ENCODE results near the gene NR5A1.

Gene NR5A1

GRCh38 chr9:124507880-124508423 lies 753 bp upstream of the NR5A1 start:
- Mint-ChIP-seq H3K36me3 (peaks cover 4 to 8% of the 10 kb centered on the region in 2 donors), H3K27ac (no peak overlapping the region), H3K4me1 (peaks cover 6 to 15% of the 10 kb centered on the region in 2 donors), H3K9me3 (no peaks in the 10 kb centered on the region), H3K27me3 (peaks cover 31 to 72% of the 10 kb centered on the region in 2 donors), H3K4me3 (no peak overlapping the region)
- no peak for DNase-seq
- ATAC-seq (replicated peaks): no peak

DNA sequence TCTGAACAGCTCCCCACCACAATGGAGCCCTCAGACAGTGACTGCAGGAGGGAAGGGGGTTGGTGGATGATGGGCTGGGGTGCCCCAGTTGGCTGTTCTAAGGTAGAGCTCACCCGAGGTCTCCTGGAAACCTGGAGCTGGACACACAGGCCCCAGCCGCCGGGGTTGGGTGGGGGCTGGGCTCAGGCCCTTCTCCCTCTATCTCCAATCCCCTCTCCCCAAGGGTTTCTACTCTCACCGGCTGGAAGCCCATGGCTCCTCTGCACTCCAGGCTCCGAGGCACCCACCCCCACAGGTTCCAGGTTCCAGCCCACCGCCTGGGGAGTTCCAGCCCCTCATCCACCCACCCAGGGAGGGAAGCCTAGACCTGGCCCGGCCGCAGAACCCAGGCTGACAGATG lies 766 bp downstream of the NR5A1 start:
- DNase-seq (no peak), ATAC-seq (replicated peaks) (no peak)
- peaks cover 31 to 72% of the 10 kb centered on the region in 2 donors for H3K27me3 Mint-ChIP-seq
- H3K27ac Mint-ChIP-seq: no peak overlapping the region
- H3K4me1 Mint-ChIP-seq: peaks cover 6 to 8% of the 10 kb centered on the region in 2 donors
- no peak overlapping the region for H3K4me3 Mint-ChIP-seq
- no peaks in the 10 kb centered on the region for H3K9me3 Mint-ChIP-seq
- peaks cover 4 to 8% of the 10 kb centered on the region in 2 donors for H3K36me3 Mint-ChIP-seq

DNA sequence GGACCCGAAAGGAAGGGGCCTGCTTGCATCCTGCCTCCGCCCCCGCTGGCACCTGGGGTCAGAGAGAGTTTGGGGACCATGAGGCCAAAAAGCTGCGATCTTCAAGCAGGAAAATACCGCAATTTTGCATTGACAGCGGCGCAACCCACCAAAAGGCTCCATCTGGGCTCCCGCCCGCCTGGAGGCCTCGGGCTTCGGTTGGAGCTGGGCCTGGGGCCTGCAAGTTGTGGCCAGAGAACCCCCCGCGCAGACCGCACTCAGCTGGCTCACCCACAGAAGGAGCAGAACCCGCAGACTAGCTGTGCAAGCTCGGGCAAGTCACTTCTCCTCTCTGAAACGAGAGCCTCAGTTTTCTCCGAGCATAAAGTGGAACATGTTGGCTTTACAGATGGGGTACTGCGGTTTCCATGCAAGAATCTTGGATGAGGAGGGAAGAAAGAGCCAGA lies 1.3 kb downstream of the NR5A1 start:
- ATAC-seq (replicated peaks) (no peak), DNase-seq (no peak)
- peaks cover 4 to 8% of the 10 kb centered on the region in 2 donors for H3K36me3 Mint-ChIP-seq
- H3K27me3 Mint-ChIP-seq: peaks cover 32 to 69% of the 10 kb centered on the region in 2 donors
- no peak overlapping the region for H3K27ac Mint-ChIP-seq
- H3K4me1 Mint-ChIP-seq: peaks cover 7 to 10% of the 10 kb centered on the region in 2 donors
- no peaks in the 10 kb centered on the region for H3K9me3 Mint-ChIP-seq
- no peak overlapping the region for H3K4me3 Mint-ChIP-seq

DNA sequence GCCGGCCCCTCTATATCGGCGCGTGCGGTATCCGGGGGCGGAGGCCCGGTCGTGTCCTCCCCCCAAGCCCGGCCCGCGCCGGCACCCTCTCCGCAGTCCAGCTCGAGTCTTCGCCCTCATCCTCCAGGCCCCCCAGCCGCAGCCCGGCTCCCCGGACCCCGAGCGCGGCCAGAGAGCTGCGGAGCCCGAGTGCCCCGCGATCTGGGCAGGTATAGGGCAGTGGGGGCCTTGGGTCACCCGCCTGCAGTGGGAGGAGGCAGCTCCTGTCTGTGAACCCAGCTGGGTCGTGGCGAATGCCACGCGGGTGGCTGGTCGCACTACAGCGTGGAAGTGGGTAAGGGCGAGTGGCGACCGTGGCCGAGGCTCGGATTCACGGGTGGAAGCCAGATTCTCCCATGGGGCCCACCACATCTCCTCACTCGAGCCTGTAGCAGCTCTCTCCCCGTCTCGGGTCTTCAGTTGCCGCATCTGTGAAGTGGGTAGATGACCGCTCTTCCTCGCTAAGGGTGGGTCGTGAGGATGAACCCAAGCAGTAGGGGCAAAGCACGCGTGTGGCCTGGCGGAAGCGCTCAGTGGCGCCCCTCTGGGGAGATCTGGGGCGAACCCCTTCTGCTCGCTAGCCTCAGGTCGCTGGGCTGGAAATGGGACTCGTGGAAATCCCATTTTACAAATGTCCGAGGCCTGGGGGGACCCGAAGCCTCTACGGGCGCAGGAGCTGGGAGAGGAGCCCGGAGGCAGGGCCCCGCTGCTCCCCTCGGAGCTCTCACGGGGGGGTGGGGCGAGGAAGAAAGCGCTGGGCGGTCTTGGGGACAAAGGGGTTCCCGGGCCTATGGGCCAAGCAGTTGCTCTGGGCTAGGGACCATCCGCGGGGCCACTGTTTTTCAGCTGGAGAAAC lies 1.9 kb downstream of the NR5A1 start:
- peaks cover 11 to 14% of the 10 kb centered on the region in 2 donors for H3K4me1 Mint-ChIP-seq
- H3K36me3 Mint-ChIP-seq: peaks cover 4 to 8% of the 10 kb centered on the region in 2 donors
- H3K27me3 Mint-ChIP-seq: peaks cover 36 to 67% of the 10 kb centered on the region in 2 donors
- DNase-seq: no peak
- no peaks in the 10 kb centered on the region for H3K9me3 Mint-ChIP-seq
- H3K4me3 Mint-ChIP-seq: peak overlapping the region; percentile 25 to 57
- peak in 1 of 2 donors; percentile 23 for ATAC-seq (replicated peaks)
- H3K27ac Mint-ChIP-seq: no peak overlapping the region

DNA sequence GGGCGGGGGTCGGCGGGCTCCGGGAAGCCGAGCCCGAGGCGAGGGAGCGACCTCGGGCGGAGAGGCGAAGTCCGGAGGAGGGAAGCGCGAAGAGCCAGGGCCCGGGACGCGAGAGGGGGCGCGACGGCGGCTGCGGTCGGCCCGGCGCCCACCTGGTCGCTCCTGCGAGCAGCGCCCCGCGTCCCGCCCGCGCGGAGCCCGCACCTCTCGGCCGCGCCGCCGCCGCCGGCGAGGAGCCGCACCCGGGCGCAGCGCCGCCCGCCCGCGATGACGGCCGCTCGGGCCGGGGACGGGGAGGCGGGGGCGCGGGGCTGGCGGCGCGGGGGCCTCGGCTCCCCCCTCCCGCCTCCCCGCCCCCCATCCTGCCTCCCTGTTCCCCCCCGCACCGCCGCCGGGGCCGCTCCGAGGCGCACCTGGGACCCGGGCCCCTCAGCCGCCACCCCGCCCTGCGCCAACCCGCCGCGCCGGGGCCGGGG lies 2.6 kb downstream of the NR5A1 start:
- Mint-ChIP-seq H3K4me3 (no peak overlapping the region), H3K4me1 (peaks cover 13 to 17% of the 10 kb centered on the region in 2 donors), H3K27me3 (peaks cover 39 to 69% of the 10 kb centered on the region in 2 donors), H3K36me3 (peaks cover 4 to 8% of the 10 kb centered on the region in 2 donors), H3K27ac (no peak overlapping the region), H3K9me3 (no peaks in the 10 kb centered on the region)
- DNase-seq (no peak), ATAC-seq (replicated peaks) (no peak)

GRCh38 chr9:124503713-124504529 lies 3.3 kb downstream of the NR5A1 start:
- ATAC-seq (replicated peaks) (no peak), DNase-seq (no peak)
- H3K9me3 Mint-ChIP-seq: no peaks in the 10 kb centered on the region
- H3K4me3 Mint-ChIP-seq: peak overlapping the region; percentile 75 to 79
- peaks cover 41 to 72% of the 10 kb centered on the region in 2 donors for H3K27me3 Mint-ChIP-seq
- H3K27ac Mint-ChIP-seq: peak overlapping the region; percentile 11
- peaks cover 19 to 24% of the 10 kb centered on the region in 2 donors for H3K4me1 Mint-ChIP-seq
- peaks cover 4 to 8% of the 10 kb centered on the region in 2 donors for H3K36me3 Mint-ChIP-seq

DNA sequence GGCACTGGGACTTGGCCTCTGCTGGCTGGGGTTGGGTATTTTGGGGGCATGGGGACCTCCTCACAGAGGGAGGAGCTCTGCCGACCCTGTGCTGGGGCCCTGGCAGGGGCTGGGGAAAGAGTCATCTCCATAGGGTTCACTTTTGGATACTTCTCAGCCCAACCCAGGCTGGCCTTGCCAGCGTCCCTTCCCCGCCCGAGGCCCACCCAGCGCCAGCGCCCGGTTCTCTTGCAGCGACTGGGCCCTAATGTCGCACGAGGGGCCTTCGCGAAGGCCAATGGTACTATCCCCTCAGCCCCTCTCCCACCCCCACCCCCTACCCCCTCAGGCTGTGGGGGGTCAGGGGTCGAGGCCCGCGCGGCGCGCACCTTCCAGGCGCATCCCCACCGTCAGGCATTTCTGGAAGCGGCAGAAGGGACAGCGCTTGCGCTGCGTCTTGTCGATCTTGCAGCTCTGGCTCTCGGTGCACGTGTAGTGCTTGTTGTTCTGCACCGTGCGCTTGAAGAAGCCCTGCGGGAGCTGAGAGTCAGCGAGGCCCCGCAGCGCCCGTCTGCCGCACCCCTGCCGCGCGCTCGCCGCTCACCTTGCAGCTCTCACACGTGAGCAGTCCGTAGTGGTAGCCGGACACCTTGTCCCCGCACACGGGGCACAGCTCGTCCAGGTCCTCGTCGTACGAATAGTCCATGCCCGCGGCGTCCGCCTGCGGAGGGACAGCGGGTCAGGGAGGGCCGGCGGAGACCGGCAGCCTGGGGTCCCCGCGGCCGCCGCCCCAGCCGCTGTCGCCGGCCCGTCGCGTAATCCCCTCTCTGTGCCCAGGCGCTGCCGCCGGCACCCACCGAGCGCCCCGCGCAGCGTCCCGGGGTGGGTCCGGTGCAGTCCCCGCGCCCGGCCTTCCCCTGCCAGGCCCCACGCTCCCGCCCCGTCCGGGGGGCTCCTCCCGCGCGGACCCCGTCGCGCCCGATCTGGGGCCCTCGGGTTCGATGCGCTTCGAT lies 4.2 kb downstream of the NR5A1 start:
- Mint-ChIP-seq H3K27ac (no peak overlapping the region), H3K9me3 (no peaks in the 10 kb centered on the region), H3K27me3 (peaks cover 41 to 71% of the 10 kb centered on the region in 2 donors), H3K4me1 (peaks cover 19 to 24% of the 10 kb centered on the region in 2 donors), H3K36me3 (peaks cover 4 to 8% of the 10 kb centered on the region in 2 donors), H3K4me3 (peak overlapping the region in 1 of 2 donors; percentile 79)
- ATAC-seq (replicated peaks) (no peak), DNase-seq (no peak)

DNA sequence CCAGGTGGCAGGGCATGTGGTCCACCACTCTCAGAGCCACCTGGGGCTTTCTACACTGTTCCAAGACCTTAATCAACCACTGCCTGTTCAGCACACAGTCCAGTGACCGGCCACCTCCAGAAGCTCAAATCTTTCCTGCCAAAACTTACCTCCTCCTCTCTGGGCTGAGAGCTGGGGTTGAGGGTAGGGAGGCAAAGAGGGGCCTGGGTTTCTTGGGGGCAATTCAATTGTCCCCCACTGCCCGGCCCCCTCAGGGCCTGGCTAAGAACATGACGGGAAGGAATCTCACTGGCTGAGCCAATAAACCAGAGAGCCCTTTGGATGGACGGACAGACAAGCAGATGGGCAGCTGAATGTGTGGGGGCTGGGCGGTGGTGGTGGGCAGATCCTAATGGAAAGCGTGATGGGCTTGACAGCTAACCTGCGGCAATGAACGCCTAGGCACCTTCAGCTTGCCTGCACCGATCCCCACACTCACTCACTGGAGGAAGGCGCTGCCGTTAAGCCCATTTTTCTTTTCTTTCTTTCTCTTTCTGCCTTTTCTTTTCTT lies 5.4 kb downstream of the NR5A1 start:
- H3K4me3 Mint-ChIP-seq: no peak overlapping the region
- no peak overlapping the region for H3K27ac Mint-ChIP-seq
- peaks cover 19 to 24% of the 10 kb centered on the region in 2 donors for H3K4me1 Mint-ChIP-seq
- peaks cover 4 to 8% of the 10 kb centered on the region in 2 donors for H3K36me3 Mint-ChIP-seq
- ATAC-seq (replicated peaks) (no peak), DNase-seq (no peak)
- H3K9me3 Mint-ChIP-seq: no peaks in the 10 kb centered on the region
- peaks cover 40 to 59% of the 10 kb centered on the region in 2 donors for H3K27me3 Mint-ChIP-seq

DNA sequence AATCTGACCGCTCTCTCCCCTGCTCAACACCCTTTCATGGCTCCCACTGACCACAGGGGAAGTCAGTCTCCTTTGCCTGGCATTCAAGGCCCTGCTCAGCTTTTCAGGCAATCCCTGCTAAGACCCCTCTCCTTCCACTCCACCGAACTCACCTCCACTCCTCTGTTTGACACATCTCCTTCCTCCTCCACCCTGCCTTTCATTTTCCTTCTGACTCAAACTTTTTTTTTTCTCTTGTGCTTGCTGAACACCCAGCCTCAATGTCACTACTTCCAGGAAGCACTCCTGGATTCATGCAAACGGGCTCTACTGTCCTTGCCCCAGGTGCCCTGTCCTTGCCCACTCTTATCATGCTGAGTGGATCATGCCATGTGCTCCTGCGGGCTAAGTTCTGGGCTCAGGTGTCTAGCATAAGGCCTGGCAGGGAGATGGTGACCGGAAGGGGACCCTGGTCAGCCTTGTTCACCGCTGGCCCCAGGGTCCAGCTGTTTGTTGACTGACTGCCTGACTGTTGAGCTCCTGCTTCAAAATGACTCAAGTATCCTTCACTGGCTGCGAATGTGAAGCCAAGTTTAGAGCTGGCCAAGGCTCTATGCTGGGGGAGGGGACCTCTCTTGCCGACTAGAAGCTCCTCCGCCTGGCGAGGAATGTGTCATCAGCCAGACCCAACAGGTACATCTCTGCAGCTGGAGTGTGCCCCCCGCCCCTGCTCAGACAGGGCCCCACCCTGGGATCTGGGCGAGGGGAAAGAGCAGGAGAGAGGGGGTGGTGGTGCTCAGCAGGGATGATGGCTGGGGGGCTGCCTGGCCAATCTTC lies 6.2 kb downstream of the NR5A1 start:
- DNase-seq (no peak), ATAC-seq (replicated peaks) (peak in 1 of 2 donors; percentile 12)
- H3K27me3 Mint-ChIP-seq: peaks cover 32 to 51% of the 10 kb centered on the region in 2 donors
- no peak overlapping the region for H3K4me3 Mint-ChIP-seq
- peaks cover 23 to 30% of the 10 kb centered on the region in 2 donors for H3K4me1 Mint-ChIP-seq
- H3K36me3 Mint-ChIP-seq: peaks cover 4 to 8% of the 10 kb centered on the region in 2 donors
- H3K9me3 Mint-ChIP-seq: no peaks in the 10 kb centered on the region
- no peak overlapping the region for H3K27ac Mint-ChIP-seq

- no peaks in the 10 kb centered on the region for H3K9me3 Mint-ChIP-seq
- H3K4me3 Mint-ChIP-seq: no peak overlapping the region
- peaks cover 28 to 43% of the 10 kb centered on the region in 2 donors for H3K27me3 Mint-ChIP-seq
- no peak for DNase-seq
- no peak overlapping the region for H3K27ac Mint-ChIP-seq
- ATAC-seq (replicated peaks): no peak
- peaks cover 4 to 6% of the 10 kb centered on the region in 2 donors for H3K36me3 Mint-ChIP-seq
- peaks cover 28 to 37% of the 10 kb centered on the region in 2 donors for H3K4me1 Mint-ChIP-seq
These were observed 7.0 kb downstream of the NR5A1 start for GRCh38 chr9:124500028-124500795.

- H3K27ac Mint-ChIP-seq: no peak overlapping the region
- DNase-seq: no peak
- peak; percentile 35 to 44 for ATAC-seq (replicated peaks)
- peaks cover 4 to 5% of the 10 kb centered on the region in 2 donors for H3K36me3 Mint-ChIP-seq
- peaks cover 28 to 37% of the 10 kb centered on the region in 2 donors for H3K4me1 Mint-ChIP-seq
- H3K4me3 Mint-ChIP-seq: no peak overlapping the region
- H3K27me3 Mint-ChIP-seq: peaks cover 26 to 38% of the 10 kb centered on the region in 2 donors
- H3K9me3 Mint-ChIP-seq: no peaks in the 10 kb centered on the region
These were observed 8.0 kb downstream of the NR5A1 start for GRCh38 chr9:124499216-124499615.
